Fibroblast of lung (primary cell): ENCODE results near the gene MRPL21. TPM values are rescaled to one million over a fixed set of nuclear protein-coding genes. Genes with fewer than 3 reads are reported as not detected.

Experiments
- DNase-seq, 2 donors: peaks; one replicate each; pipeline versions ENCODE4 v3.0.0 to v3.0.0-alpha.2; 2010; ENCODE audit warnings: low read depth in 2 of 2
- H2AFZ ChIP-seq: 2 replicates; pipeline ENCODE4 v1.5.1; 2012; ENCODE audit warnings: low read length, control low read depth, inconsistent platforms
- H3K27ac ChIP-seq: 2 replicates; pipeline ENCODE4 v1.5.1; 2011; ENCODE audit warnings: low read length, control low read depth; ENCODE audit not compliant: insufficient read depth
- H3K27me3 ChIP-seq: 2 replicates; pipeline ENCODE4 v1.5.1; 2011; ENCODE audit warnings: mild to moderate bottlenecking, low read length; ENCODE audit not compliant: control insufficient read depth, insufficient read depth
- H3K36me3 ChIP-seq: 2 replicates; pipeline ENCODE4 v1.5.1; 2011; ENCODE audit warnings: low read length; ENCODE audit not compliant: control insufficient read depth, insufficient read depth
- H3K4me1 ChIP-seq: 2 replicates; pipeline ENCODE4 v1.5.1; 2011; ENCODE audit warnings: low read length; ENCODE audit not compliant: control insufficient read depth, insufficient read depth; ENCODE audit errors: extremely low read depth
- H3K4me2 ChIP-seq: 2 replicates; pipeline ENCODE4 v1.5.1; 2011; ENCODE audit warnings: low read length, control low read depth; ENCODE audit not compliant: insufficient read depth; ENCODE audit errors: extremely low read depth
- H3K4me3 ChIP-seq, 4 experiments: fragments of 200-600 bp in 1 of 4; sonication (generic) in 1 of 4; replicated peaks in 1 of 4; 2 replicates each; pipeline ENCODE4 v1.5.1; 2011 to 2016; ENCODE audit warnings: low read length in 4 of 4, low read depth in 3 of 4, mild to moderate bottlenecking in 3 of 4, control low read depth in 2 of 4, inconsistent platforms in 1 of 4, mixed read lengths in 1 of 4; ENCODE audit not compliant: insufficient read depth in 1 of 4; ENCODE audit errors: control extremely low read depth in 1 of 4
- H3K79me2 ChIP-seq: 2 replicates; pipeline ENCODE4 v1.5.1; 2012; ENCODE audit warnings: mild to moderate bottlenecking, low read length, inconsistent platforms; ENCODE audit not compliant: control insufficient read depth, insufficient read depth
- H3K9ac ChIP-seq: 2 replicates; pipeline ENCODE4 v1.5.1; 2011; ENCODE audit warnings: mild to moderate bottlenecking, low read length, control low read depth; ENCODE audit not compliant: insufficient read depth
- H3K9me3 ChIP-seq: 2 replicates; pipeline ENCODE4 v1.5.1; 2012; ENCODE audit warnings: low read depth, low read length; ENCODE audit not compliant: control insufficient read depth, insufficient read depth
- H4K20me1 ChIP-seq: 2 replicates; pipeline ENCODE4 v1.5.1; 2011; ENCODE audit warnings: low read length; ENCODE audit not compliant: control insufficient read depth, insufficient read depth; ENCODE audit errors: extremely low read depth
- CTCF ChIP-seq, 2 donors: IDR thresholded peaks in 1 of 2; conservative IDR thresholded peaks in 1 of 2; 1 replicate in 1 of 2; 2 replicates in 1 of 2; pipeline ENCODE4 v1.5.1; 2011 to 2012; ENCODE audit warnings: low read length in 2 of 2, control low read depth in 1 of 2, inconsistent platforms in 1 of 2, low read depth in 1 of 2, mild to moderate bottlenecking in 1 of 2
- EZH2 ChIP-seq: IDR thresholded peaks from 2 replicates; pipeline ENCODE4 v1.5.1; 2012; ENCODE audit warnings: low read length, control low read depth, mild to moderate bottlenecking; ENCODE audit errors: missing control alignments
- polyA plus RNA-seq, 2 donors: library from polyadenylated mRNA; depleted of rRNA in 1 of 2; stranded (reverse) in 1 of 2; unstranded in 1 of 2; fragments of >200 nt; gene quantifications; 2 replicates each; pipeline ENCODE4 v1.2.1, GENCODE V29; 2011 to 2012; ENCODE audit warnings: missing spikeins in 1 of 2
- total RNA-seq: library from RNA; depleted of rRNA; stranded (reverse); fragments of >200 nt; gene quantifications from 2 replicates; pipeline ENCODE4 v1.2.1, GENCODE V29; 2014

Gene MRPL21
- total and polyA plus RNA-seq, 2 donors (not counting 1 experiment from before 2014, with no cell fraction given) = 31.6 to 59.9 TPM

GRCh38 chr11:68936676-68937620, 33.3 kb upstream of the MRPL21 start:
- no peak for DNase-seq
- no peak overlapping the region for H3K27ac ChIP-seq
- H3K4me1 ChIP-seq = no peaks in the 10 kb centered on the region
- no peak overlapping the region for H3K4me3 ChIP-seq
- no peaks in the 10 kb centered on the region for H3K79me2 ChIP-seq
- TF ChIP-seq EZH2 = no peak
- TF ChIP-seq CTCF (conservative IDR thresholded peaks at IDR 0.05 in 1 of 2, IDR thresholded peaks at IDR 0.05 in 1 of 2; ENCODE audit: low read depth in 1 of 2, low read length in 2 of 2) = no peak
- no peak overlapping the region for H3K9ac ChIP-seq
- H3K27me3 ChIP-seq = no peaks in the 10 kb centered on the region
- no peaks in the 10 kb centered on the region for H4K20me1 ChIP-seq
- H3K36me3 ChIP-seq = peaks cover 20% of the 10 kb centered on the region
- H2AFZ ChIP-seq = no peak overlapping the region
- H3K9me3 ChIP-seq = no peaks in the 10 kb centered on the region
- no peak overlapping the region for H3K4me2 ChIP-seq

- Histone ChIP-seq H3K79me2 (no peaks in the 10 kb centered on the region), H3K9me3 (no peaks in the 10 kb centered on the region), H3K4me3 (no peak overlapping the region), H4K20me1 (no peaks in the 10 kb centered on the region), H3K4me1 (no peaks in the 10 kb centered on the region), H2AFZ (no peak overlapping the region), H3K9ac (no peak overlapping the region), H3K36me3 (peaks cover 20% of the 10 kb centered on the region), H3K27me3 (no peaks in the 10 kb centered on the region), H3K4me2 (no peak overlapping the region), H3K27ac (no peak overlapping the region)
- no peak for DNase-seq
- TF ChIP-seq CTCF (conservative IDR thresholded peaks at IDR 0.05 in 1 of 2, IDR thresholded peaks at IDR 0.05 in 1 of 2; ENCODE audit: low read depth in 1 of 2, low read length in 2 of 2) (no peak), EZH2 (no peak)
Measured at GRCh38 chr11:68936358-68936636, 32.7 kb upstream of the MRPL21 start.

GRCh38 chr11:68935516-68936357, 32.1 kb upstream of the MRPL21 start:
- no peaks in the 10 kb centered on the region for H3K9me3 ChIP-seq
- no peak overlapping the region for H2AFZ ChIP-seq
- no peak overlapping the region for H3K27ac ChIP-seq
- H3K9ac ChIP-seq = no peak overlapping the region
- no peaks in the 10 kb centered on the region for H3K27me3 ChIP-seq
- no peak overlapping the region for H3K4me2 ChIP-seq
- peaks cover 20% of the 10 kb centered on the region for H3K36me3 ChIP-seq
- H3K4me1 ChIP-seq = no peaks in the 10 kb centered on the region
- H3K79me2 ChIP-seq = no peaks in the 10 kb centered on the region
- no peaks in the 10 kb centered on the region for H4K20me1 ChIP-seq
- H3K4me3 ChIP-seq = no peak overlapping the region
- TF ChIP-seq EZH2 = no peak
- TF ChIP-seq CTCF (conservative IDR thresholded peaks at IDR 0.05 in 1 of 2, IDR thresholded peaks at IDR 0.05 in 1 of 2; ENCODE audit: low read depth in 1 of 2, low read length in 2 of 2) = no peak
- no peak for DNase-seq
